ENCODE results near the gene C19orf25. TPM values are rescaled to one million over a fixed set of nuclear protein-coding genes. Genes with fewer than 3 reads are reported as not detected.

C19orf25 gene
- total and polyA plus RNA-seq, 2 of the 13 experiments (the other 11 are each of a cell fraction or from before 2014, with no cell fraction given), result 14.2 to 32.4 TPM

GRCh38 chr19:1481224-1481892 is 2.3 kb upstream of the C19orf25 start (continued):
- TF ChIP-seq ATF4 (CRISPR knock-in tag; IDR thresholded peaks at IDR 0.05) (no peak), MXI1 (IDR thresholded peaks at IDR 0.05; ENCODE audit: borderline replicate concordance, low read depth, low read length) (no peak), ZNF20 (CRISPR knock-in tag; IDR thresholded peaks at IDR 0.05) (no peak), TEF (CRISPR knock-in tag; IDR thresholded peaks at IDR 0.05) (no peak), ZSCAN9 (CRISPR knock-in tag; IDR thresholded peaks at IDR 0.05; ENCODE audit: borderline replicate concordance) (no peak), ZBTB38 (CRISPR knock-in tag; IDR thresholded peaks at IDR 0.05) (peak; percentile 11; the same call in 1 of the 2 replicates), PHF8 (CRISPR knock-in tag; IDR thresholded peaks at IDR 0.05) (no peak), ZNF687 (CRISPR knock-in tag; IDR thresholded peaks at IDR 0.05) (peak; percentile 75), NCOA5 (CRISPR knock-in tag; IDR thresholded peaks at IDR 0.05) (no peak), PCBP1 (IDR thresholded peaks at IDR 0.05; ENCODE audit: borderline replicate concordance, low read depth, low read length) (0 out of 2 replicates have a peak, but pooled peaks have one; percentile 25), ZNF510 (CRISPR knock-in tag; IDR thresholded peaks at IDR 0.05; ENCODE audit: low read depth) (no peak), NR2F2 (IDR thresholded peaks at IDR 0.05; ENCODE audit: borderline replicate concordance, low read depth) (no peak), CTCF (CRISPR knock-in tag; IDR thresholded peaks at IDR 0.05) (no peak), MED13 (CRISPR knock-in tag; IDR thresholded peaks at IDR 0.05) (no peak), NR2F6 (IDR thresholded peaks at IDR 0.05) (no peak), NR2F6 (CRISPR knock-in tag; IDR thresholded peaks at IDR 0.05) (no peak), CHD2 (IDR thresholded peaks at IDR 0.05; ENCODE audit: low read depth, low read length) (no peak), ZFP91 (CRISPR knock-in tag; IDR thresholded peaks at IDR 0.05; ENCODE audit: borderline replicate concordance) (peak; percentile 45; the same call in 1 of the 2 replicates), IRF2 (CRISPR knock-in tag; IDR thresholded peaks at IDR 0.05) (no peak)
